ENCODE results near the gene PTPN14. TPM values are rescaled to one million over a fixed set of nuclear protein-coding genes. Genes with fewer than 3 reads are reported as not detected.

Gene PTPN14
- total RNA-seq, 1 experiment from 2014 or later = 76.4 TPM

DNA sequence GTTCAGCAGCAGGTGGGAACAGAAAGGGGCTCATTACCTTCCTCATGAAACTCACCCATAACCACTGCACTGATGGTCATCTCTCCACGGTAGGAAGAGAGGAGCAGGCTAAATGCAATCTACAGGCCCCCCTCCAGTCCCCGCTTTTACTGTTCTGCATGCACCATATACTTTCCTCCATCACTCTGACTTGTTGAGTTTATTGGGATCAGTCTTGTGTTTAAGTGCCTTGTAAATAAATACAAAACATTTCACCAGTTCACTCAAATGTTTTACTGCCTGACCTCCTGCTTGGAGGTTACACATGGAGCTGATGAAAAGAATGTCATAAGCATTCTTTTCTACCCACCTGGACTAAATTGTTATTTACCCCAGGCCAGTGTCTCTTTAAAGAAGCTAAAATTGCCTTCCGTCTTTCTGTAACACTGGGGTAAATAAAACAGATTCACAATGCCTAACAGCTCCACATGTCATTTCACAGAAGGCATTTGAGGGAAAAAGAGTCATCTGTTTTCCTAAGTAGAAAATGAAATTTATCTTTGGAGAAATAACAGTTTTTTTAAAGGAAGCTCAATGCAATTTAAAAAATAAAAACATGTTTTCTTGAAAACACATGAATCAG lies 30.7 kb downstream of the PTPN14 start:
- no CpG with 5 or more reads among the region's 3 CpGs for WGBS (ENCODE audit: extremely low coverage, insufficient read length, low lambda C conversion rate)
- Mint-ChIP-seq H3K27ac (peak overlapping the region in 1 of 3 experiments; percentile 59; a peak in 2 of 7 replicates), H3K4me1 (peaks cover 36 to 48% of the 10 kb centered on the region in 2 experiments), H3K9me3 (no peaks in the 10 kb centered on the region), H3K27me3 (ENCODE audit: low read depth) (no peaks in the 10 kb centered on the region), H3K36me3 (ENCODE audit: insufficient read depth in 1 of 3, low read depth in 3 of 3) (no peaks in the 10 kb centered on the region), H3K4me3 (no peak overlapping the region)
- H3K56ac ChIP-seq (ENCODE audit: insufficient read length, low read depth, low read length) = no peak overlapping the region
- no peak overlapping the region for H3K18ac ChIP-seq (ENCODE audit: insufficient read length, low read depth, low read length)
- H3K79me1 ChIP-seq (ENCODE audit: insufficient read depth, low read depth, low read length, poor library complexity, severe bottlenecking) = peaks cover 10% of the 10 kb centered on the region
- no peak overlapping the region for H2BK20ac ChIP-seq (ENCODE audit: low read depth, low read length, poor library complexity, severe bottlenecking)
- H3K27ac ChIP-seq (ENCODE audit: insufficient read length, low read depth, low read length) = no peak overlapping the region
- H3K4ac ChIP-seq (ENCODE audit: low read depth, low read length) = no peak overlapping the region
- no peak overlapping the region for H3K14ac ChIP-seq (ENCODE audit: insufficient read depth, low read length)
- peaks cover 1% of the 10 kb centered on the region for H3K4me1 ChIP-seq (ENCODE audit: insufficient read depth, low read length)
- no peak overlapping the region for H2BK120ac ChIP-seq (ENCODE audit: low read depth, low read length, poor library complexity, severe bottlenecking)
- H2AK5ac ChIP-seq (ENCODE audit: insufficient read length, low read length) = no peak overlapping the region
- H4K5ac ChIP-seq (ENCODE audit: insufficient read length, low read depth, low read length) = no peak overlapping the region
- no peak overlapping the region for H3K23ac ChIP-seq (ENCODE audit: insufficient read length, low read depth, low read length)
- DNase-seq = no peak
- H3K27me3 ChIP-seq (ENCODE audit: insufficient read depth, low read length) = no peaks in the 10 kb centered on the region
- no peaks in the 10 kb centered on the region for H3K9me3 ChIP-seq (ENCODE audit: control insufficient read depth, low read depth, low read length)
- peaks cover 11% of the 10 kb centered on the region; the same call in 1 of the 2 replicates for H3K79me2 ChIP-seq (ENCODE audit: insufficient read depth, low read length)
- no peak overlapping the region for H3K9ac ChIP-seq (ENCODE audit: extremely low read depth, insufficient read length, low read length)
- no peaks in the 10 kb centered on the region for H4K20me1 ChIP-seq (ENCODE audit: control insufficient read depth, insufficient read depth, insufficient read length)
- H3T11ph ChIP-seq (ENCODE audit: low read length) = no peak overlapping the region
- no peak overlapping the region for H3K4me2 ChIP-seq (ENCODE audit: insufficient read depth, insufficient read length, low read length)
- H2BK15ac ChIP-seq (ENCODE audit: low read depth, low read length) = no peak overlapping the region
- no peak overlapping the region for H2AFZ ChIP-seq (ENCODE audit: low read length)
- TF ChIP-seq, protein P1, sequence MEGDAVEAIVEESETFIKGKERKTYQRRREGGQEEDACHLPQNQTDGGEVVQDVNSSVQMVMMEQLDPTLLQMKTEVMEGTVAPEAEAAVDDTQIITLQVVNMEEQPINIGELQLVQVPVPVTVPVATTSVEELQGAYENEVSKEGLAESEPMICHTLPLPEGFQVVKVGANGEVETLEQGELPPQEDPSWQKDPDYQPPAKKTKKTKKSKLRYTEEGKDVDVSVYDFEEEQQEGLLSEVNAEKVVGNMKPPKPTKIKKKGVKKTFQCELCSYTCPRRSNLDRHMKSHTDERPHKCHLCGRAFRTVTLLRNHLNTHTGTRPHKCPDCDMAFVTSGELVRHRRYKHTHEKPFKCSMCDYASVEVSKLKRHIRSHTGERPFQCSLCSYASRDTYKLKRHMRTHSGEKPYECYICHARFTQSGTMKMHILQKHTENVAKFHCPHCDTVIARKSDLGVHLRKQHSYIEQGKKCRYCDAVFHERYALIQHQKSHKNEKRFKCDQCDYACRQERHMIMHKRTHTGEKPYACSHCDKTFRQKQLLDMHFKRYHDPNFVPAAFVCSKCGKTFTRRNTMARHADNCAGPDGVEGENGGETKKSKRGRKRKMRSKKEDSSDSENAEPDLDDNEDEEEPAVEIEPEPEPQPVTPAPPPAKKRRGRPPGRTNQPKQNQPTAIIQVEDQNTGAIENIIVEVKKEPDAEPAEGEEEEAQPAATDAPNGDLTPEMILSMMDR (conservative IDR thresholded peaks at IDR 0.05) = no peak
- H4K8ac ChIP-seq (replicated peaks; ENCODE audit: insufficient read length, low read depth, low read length) = no peak overlapping the region
- no peak overlapping the region for H2BK12ac ChIP-seq (ENCODE audit: insufficient read length, low read depth, low read length)
- H3K23me2 ChIP-seq (ENCODE audit: insufficient read length, low read depth, low read length, poor library complexity, severe bottlenecking) = no peaks in the 10 kb centered on the region
- no peak overlapping the region for H2BK5ac ChIP-seq (ENCODE audit: insufficient read length, low read length)
- H4K91ac ChIP-seq (ENCODE audit: insufficient read length, low read depth, low read length) = no peak overlapping the region
